Amygdala (tissue), 56 donors: ENCODE results near the gene ERMAP.
A peak's percentile ranks its signal among the peaks of the same experiment; 100 is the strongest.

Experiments used
- DNase-seq, 56 donors: peaks; one replicate each; lab custom pipeline; 2025; lab: John Stamatoyannopoulos, UW

Gene ERMAP

GRCh38 chr1:42816585-42817439 lies at the start of gene ERMAP, which contains the start of gene SVBP:
TSS of gene ERMAP (plus strand) at chr1:42817122. CDS start at chr1:42830449, 13,327 bp downstream.
TSS of gene SVBP (minus strand) at chr1:42817397. CDS start at chr1:42816544, 853 bp downstream.
- peak in 55 of 56 donors; percentile 52 to 99 (median 88) for DNase-seq

DNA sequence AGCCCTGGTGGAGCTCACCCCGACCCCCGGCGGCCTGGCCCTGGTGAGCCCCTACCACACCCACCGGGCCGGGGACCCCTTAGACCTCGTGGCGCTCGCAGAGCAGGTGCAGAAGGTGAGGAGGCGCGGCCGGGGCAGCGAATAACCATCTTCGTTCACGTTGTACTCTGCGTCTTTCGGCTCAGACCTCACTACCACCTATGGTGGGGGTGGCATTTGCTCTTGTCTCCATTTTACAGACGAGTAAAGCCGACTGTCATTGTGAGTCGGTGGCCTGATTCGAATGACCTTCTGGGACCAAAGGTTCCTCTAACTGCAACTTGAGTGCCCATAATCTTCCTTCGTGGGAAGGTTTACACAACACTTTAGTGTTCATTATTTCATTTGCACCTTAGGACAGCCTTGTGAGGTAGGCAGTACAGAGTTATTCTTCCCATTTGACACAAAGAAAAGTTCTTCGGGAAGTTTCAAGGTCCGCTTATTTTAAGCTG lies 49.4 kb upstream of the ERMAP start:
- peak in 1 of 56 donors; percentile 68 for DNase-seq

GRCh38 chr1:42768172-42768571 lies 48.8 kb upstream of the ERMAP start:
- no peak for DNase-seq

DNA sequence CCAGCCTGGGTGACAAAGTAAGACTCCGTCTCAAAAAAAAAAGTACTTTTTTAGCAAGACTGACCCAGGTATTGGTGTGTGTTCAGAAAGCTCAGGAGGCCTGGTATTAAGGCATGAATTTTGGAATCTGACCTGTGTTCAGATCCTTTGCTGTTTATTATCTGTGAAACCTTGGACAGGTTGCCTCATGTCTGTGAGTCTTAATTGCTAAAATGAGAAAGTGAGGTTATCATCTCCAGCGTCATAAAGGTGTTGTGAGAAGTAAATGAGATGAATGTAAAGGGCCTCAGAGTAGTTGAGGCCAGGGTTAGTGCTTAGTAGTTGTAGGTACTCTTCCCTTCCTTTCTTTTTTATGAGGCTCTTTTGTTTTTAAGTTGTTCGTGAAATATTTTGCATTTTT lies 47.1 kb upstream of the ERMAP start:
- DNase-seq: no peak

DNA sequence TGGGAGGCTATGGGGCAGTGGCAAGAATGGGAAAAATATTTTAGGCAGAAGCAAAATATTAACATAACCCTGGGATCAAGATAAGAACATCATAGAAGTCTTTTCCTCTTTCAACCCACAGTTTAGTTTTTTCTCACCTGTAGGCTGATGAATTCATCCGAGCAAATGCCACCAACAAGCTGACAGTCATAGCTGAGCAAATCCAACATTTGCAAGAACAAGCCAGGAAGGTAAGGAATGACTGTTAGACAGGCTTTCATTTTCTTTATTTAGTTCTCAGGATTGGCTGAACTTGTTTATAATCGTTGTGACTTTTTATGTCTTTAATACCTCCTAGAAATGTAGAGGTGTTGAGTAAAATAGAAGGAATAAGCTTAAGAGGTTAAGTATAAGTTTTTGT lies 43.5 kb upstream of the ERMAP start:
- no peak for DNase-seq

- no peak for DNase-seq
These were observed 41.9 kb upstream of the ERMAP start for GRCh38 chr1:42774928-42775526.

DNA sequence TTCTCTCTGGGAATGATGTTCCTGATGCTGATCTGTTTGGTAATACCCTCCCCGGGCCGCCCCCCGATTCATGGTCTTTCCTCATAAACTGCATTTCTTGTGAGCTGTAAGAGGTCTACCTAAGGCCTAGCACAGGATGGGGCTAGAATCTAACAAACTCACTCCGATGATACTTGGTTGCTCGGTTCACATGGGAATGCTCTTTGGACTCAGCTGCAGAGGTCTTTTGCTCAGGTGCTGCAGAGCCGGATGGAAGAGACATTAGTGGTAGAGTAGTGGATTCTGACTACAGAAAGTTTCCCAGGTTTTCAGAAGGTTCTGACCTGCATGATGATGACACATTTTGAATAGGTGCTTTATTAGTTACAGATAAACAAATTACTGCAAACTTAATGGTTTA lies 40.4 kb upstream of the ERMAP start:
- DNase-seq: no peak

DNA sequence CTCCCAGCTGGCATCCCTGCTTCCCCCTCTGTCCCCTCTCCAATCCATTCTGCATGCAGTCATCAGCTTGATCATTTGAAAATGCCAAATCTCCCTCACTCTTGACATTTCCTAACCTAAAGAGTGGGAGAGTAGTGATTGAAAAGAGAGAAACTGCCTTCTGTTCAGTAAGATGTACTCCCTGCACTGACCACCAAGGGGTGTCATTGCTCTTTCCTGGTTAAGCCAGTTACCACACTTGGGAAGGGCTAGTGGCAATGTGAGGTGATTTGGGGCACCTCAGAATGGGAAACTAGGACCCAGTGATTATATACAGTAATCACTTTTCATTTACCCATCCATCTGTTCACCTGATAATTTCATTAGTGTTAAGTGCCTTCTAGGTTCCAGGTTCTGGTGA lies 39.1 kb upstream of the ERMAP start:
- peak in 13 of 56 donors; percentile 7 to 49 (median 15) for DNase-seq

GRCh38 chr1:42779725-42780124 lies 37.2 kb upstream of the ERMAP start:
- DNase-seq: no peak

- DNase-seq: no peak
These were observed 36.7 kb upstream of the ERMAP start for GRCh38 chr1:42780176-42780575.

DNA sequence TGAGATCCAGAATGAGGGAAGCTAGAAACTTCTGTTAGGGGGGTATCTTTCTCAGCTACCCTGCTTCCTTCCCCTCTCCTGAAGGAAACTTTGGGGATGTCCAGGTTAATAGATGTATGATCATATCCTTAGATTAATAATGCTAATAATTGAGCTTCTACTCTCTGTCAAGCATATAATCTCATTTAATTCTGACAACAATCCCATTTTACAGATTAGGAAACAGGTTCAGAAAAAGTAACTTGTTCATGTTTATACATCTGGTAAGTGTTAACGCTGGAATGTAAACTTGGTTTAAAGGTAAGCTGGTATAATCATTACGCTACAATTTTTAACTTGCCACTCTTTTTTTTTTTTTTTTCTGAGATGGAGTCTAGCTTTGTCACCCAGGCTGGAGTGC lies 33.8 kb upstream of the ERMAP start:
- no peak for DNase-seq

DNA sequence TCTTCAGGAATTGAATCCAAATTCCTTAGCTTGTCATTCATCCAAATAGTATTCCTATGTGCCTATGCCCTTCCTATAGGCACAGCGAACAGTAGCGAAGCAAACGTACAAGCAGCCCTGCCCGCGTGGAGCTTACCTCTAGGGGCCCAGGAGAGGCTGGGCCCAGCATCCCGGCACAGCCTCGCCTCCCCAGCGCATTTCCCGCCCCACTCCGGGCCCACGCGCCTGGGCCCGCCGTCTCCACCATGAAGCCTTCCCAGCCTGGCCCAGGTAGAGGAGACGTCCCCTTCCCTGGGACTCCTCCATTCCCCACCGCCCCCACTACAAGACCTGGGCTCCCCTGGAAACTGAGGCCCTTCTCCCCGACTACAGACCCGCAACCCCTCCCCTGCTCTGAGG lies 32.4 kb upstream of the ERMAP start:
- DNase-seq: no peak

DNA sequence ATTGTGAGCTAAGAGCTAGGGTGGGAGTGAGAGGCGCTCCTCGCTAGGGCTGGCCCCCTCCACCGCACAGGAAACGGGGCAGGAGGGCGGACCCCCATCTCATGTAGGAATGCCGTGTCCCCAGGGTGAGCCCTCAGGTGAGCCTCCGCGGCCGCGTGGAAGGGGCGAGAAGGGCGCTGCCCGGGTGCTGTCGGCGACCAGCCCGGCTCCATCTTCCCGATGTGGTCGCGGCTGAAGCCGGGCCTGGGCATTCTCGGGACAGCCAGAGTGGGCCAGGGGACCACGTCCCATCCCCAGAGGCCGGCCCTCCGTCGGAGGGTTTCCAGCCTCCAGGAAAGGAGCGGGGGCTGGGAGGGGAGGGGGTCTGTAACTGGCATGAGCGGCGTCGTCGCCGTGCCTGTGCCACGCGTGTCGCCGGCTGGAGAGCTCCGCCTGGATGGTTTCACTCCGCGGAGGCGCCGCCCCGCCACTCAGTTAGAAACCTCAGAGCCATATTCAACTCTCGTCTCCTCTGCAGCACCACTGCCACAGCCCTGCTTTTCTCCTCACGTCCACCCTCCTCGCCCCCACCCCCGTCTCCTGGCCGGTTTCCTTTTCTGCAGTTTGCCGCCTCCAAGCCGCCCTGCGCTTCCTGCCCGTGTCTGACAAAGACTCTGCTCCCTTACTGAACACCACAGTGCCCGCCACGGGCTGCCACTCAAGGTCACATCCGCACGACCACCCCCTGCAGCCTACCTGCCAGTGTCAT lies 31.8 kb upstream of the ERMAP start, which contains the start of gene TMEM269:
Gene TMEM269 (plus strand): TSS at position 46 of the 748 bp plus-strand sequence. CDS start 4,903 bp downstream, outside the sequence.
- DNase-seq: peak in 13 of 56 donors; percentile 7 to 44 (median 18)

- DNase-seq: no peak
These were observed 30.8 kb upstream of the ERMAP start for GRCh38 chr1:42786097-42786496.

GRCh38 chr1:42788021-42788420 lies 28.9 kb upstream of the ERMAP start:
- DNase-seq: no peak

DNA sequence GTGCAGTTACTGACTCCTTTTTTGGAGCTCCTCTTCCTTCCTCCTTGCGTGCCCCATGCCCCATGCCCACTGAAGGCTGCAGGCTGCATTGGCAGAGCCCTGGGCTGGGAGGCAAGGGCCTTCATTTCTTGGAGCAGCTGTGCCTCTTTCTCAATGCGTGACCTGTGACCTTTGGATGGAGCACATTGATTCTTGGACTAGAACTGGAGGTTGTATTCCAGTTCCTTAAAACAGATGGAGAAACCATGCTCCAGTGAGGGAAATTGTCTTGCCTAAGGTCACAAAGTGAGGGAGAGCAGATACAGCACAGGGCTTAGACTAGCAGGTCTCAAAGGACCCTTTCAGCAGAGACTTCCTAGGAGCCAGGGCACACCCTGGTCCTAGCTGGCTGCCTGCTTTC lies 23.1 kb upstream of the ERMAP start:
- DNase-seq: no peak

DNA sequence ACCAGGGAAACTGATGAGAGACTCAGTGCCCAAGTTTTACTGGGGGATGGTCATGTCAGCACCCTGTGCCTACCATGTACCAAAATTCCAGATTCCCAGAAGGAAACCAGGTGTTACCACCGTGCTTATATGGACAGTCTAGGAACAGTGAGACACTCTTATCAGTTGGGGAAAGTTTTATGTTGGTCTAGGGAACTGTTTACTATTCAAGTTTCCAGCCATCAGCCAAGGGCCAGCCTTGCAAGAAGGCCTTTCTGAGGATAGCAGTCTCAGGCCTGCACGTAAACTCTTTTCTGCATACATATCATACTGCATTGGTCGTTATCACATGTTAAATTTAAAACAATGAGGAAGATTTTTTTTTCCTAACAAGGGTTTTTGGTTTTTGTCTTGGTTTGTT lies 19.5 kb upstream of the ERMAP start:
- no peak for DNase-seq

- peak in 2 of 56 donors; percentile 16 to 21 for DNase-seq
These were observed 18.9 kb upstream of the ERMAP start for GRCh38 chr1:42797979-42798378.

GRCh38 chr1:42801832-42802473 lies 15.0 kb upstream of the ERMAP start:
- no peak for DNase-seq

- DNase-seq: no peak
These were observed 10.8 kb upstream of the ERMAP start for GRCh38 chr1:42806171-42806570.
